GM04503 (cell line): ENCODE data around the gene TOPBP1.
"Not testable (repeated sequence)": the region's sequence is repeated elsewhere in the genome, so short reads cannot be mapped to it uniquely, and the experiment has no call there.

Source experiments
- DNase-seq: peaks from one replicate; pipeline ENCODE4 v3.0.0-alpha.2; 2012; ENCODE audit warnings: low read depth

TOPBP1 gene

GRCh38 chr3:133674290-133674919, 12.7 kb upstream of the TOPBP1 start:
- no peak for DNase-seq

- DNase-seq, result no peak
Measured at GRCh38 chr3:133673746-133674145, 12.0 kb upstream of the TOPBP1 start.

- DNase-seq, result no peak
Measured at GRCh38 chr3:133672461-133672860, 10.7 kb upstream of the TOPBP1 start.

- no peak for DNase-seq
Measured at GRCh38 chr3:133670525-133670995, 8.8 kb upstream of the TOPBP1 start.

- DNase-seq, result no peak
Measured at GRCh38 chr3:133669949-133670524, 8.3 kb upstream of the TOPBP1 start.

- DNase-seq, result no peak
Measured at GRCh38 chr3:133667118-133667517, 5.4 kb upstream of the TOPBP1 start.

- DNase-seq, result not testable (repeated sequence)
Measured at GRCh38 chr3:133665188-133665587, 3.4 kb upstream of the TOPBP1 start.

- DNase-seq, result no peak
Measured at GRCh38 chr3:133663569-133664313, 2.0 kb upstream of the TOPBP1 start.

GRCh38 chr3:133662278-133662651, 524 bp upstream of the TOPBP1 start:
- DNase-seq, result no peak

- DNase-seq, result no peak
Measured at GRCh38 chr3:133659806-133660205, 1.9 kb downstream of the TOPBP1 start.

- no peak for DNase-seq
Measured at GRCh38 chr3:133655731-133656515, 5.8 kb downstream of the TOPBP1 start.

- no peak for DNase-seq
Measured at GRCh38 chr3:133649486-133650068, 12.2 kb downstream of the TOPBP1 start.

- DNase-seq, result no peak
Measured at GRCh38 chr3:133644768-133645167, 17.0 kb downstream of the TOPBP1 start.

GRCh38 chr3:133643611-133644010, 18.1 kb downstream of the TOPBP1 start:
- DNase-seq, result no peak

- DNase-seq, result no peak
Measured at GRCh38 chr3:133641254-133641653, 20.5 kb downstream of the TOPBP1 start.

GRCh38 chr3:133633439-133633838, 28.3 kb downstream of the TOPBP1 start:
- DNase-seq, result no peak

- DNase-seq, result no peak
Measured at GRCh38 chr3:133629146-133629545, 32.6 kb downstream of the TOPBP1 start.

- no peak for DNase-seq
Measured at GRCh38 chr3:133627789-133628188, 34.0 kb downstream of the TOPBP1 start.

- no peak for DNase-seq
Measured at GRCh38 chr3:133620066-133620784, 41.5 kb downstream of the TOPBP1 start.

GRCh38 chr3:133611534-133611933, 50.2 kb downstream of the TOPBP1 start:
- no peak for DNase-seq

- no peak for DNase-seq
Measured at GRCh38 chr3:133610031-133610430, 51.7 kb downstream of the TOPBP1 start.
